Panc1 (cell line): ENCODE data around the gene SYCE1L. TPM values are rescaled to one million over a fixed set of nuclear protein-coding genes. Genes with fewer than 3 reads are reported as not detected.
A peak's percentile ranks its signal among the peaks of the same experiment; 100 is the strongest.

Experiments
- ATAC-seq: fragments of 200-7000 bp; cut with Tn5 transposase; 2 replicates; pipeline ENCODE4 v1.9.1; 2020; ENCODE audit warnings: mild to moderate bottlenecking, moderate library complexity
- BruUV-seq: library from RNA; stranded (reverse); fragments of 400-500 nt; replicated peaks from 2 replicates; lab custom pipeline; 2021; lab: Mats Ljungman, UMichigan
- CTCF ChIA-PET: fragments of 300-600 bp; sonication (Branson Sonifier 250); formaldehyde crosslinking; loops from one replicate; lab custom pipeline; 2022; ENCODE audit warnings: antibody characterized with exemption; lab: Charles Lee
- POLR2A ChIA-PET: fragments of 300-600 bp; sonication (Branson Sonifier 250); formaldehyde crosslinking; loops from one replicate; lab custom pipeline; 2022; ENCODE audit warnings: antibody characterized with exemption; lab: Charles Lee
- DNase-seq: peaks from one replicate; pipeline ENCODE4 v3.0.0-alpha.2; 2010; ENCODE audit warnings: low read depth, low spot score
- H3K27ac ChIP-seq: 2 replicates; pipeline ENCODE4 v1.5.1; 2011; ENCODE audit warnings: mild to moderate bottlenecking, low read length, inconsistent platforms
- H3K27me3 ChIP-seq: fragments of 200-500 bp; sonication (Bioruptor generic); 2 replicates; pipeline ENCODE4 v1.6.0; 2014; ENCODE audit warnings: low read length, inconsistent platforms; ENCODE audit not compliant: control insufficient read depth, insufficient read depth
- H3K36me3 ChIP-seq: fragments of 200-500 bp; sonication (Bioruptor generic); 2 replicates; pipeline ENCODE4 v1.5.1; 2014; ENCODE audit warnings: inconsistent platforms, mild to moderate bottlenecking, low read length, moderate library complexity; ENCODE audit not compliant: control insufficient read depth, insufficient read depth
- H3K4me1 ChIP-seq: 2 replicates; pipeline ENCODE4 v1.5.1; 2011; ENCODE audit warnings: inconsistent platforms, mild to moderate bottlenecking, low read length, moderate library complexity; ENCODE audit not compliant: control insufficient read depth, insufficient read depth
- H3K4me3 ChIP-seq, 2 experiments: 2 replicates each; pipeline ENCODE4 v1.5.1; 2011 to 2012; ENCODE audit warnings: low read depth in 2 of 2, low read length in 2 of 2, mild to moderate bottlenecking in 2 of 2, inconsistent platforms in 1 of 2, moderate library complexity in 1 of 2
- H3K9me3 ChIP-seq: fragments of 200-500 bp; sonication (Bioruptor generic); 2 replicates; pipeline ENCODE4 v1.5.1; 2014; ENCODE audit warnings: low read depth, mild to moderate bottlenecking, inconsistent platforms, low read length, moderate library complexity; ENCODE audit not compliant: control insufficient read depth, insufficient read depth
- CTCF ChIP-seq: fragments of 450-650 bp; IDR thresholded peaks from 2 replicates; pipeline ENCODE4 v1.5.1; 2017; ENCODE audit warnings: mild to moderate bottlenecking
- POLR2AphosphoS5 ChIP-seq: IDR thresholded peaks from 2 replicates; pipeline ENCODE4 v1.6.1; 2012; ENCODE audit warnings: mild to moderate bottlenecking, low read depth, low read length, moderate library complexity
- REST ChIP-seq, 2 experiments: IDR thresholded peaks; 2 replicates each; pipeline ENCODE4 v1.6.1; 2011 to 2012; ENCODE audit warnings: low read depth in 2 of 2, control low read depth in 1 of 2, low read length in 1 of 2, mild to moderate bottlenecking in 1 of 2, moderate library complexity in 1 of 2; ENCODE audit not compliant: insufficient read depth in 1 of 2
- SIN3A ChIP-seq: IDR thresholded peaks from 2 replicates; pipeline ENCODE4 v1.6.1; 2012; ENCODE audit warnings: low read depth, mild to moderate bottlenecking, low read length, moderate library complexity, borderline replicate concordance; ENCODE audit not compliant: insufficient read depth
- TCF7L2 ChIP-seq: IDR thresholded peaks from 2 replicates; pipeline ENCODE4 v1.6.1; 2011; ENCODE audit warnings: mild to moderate bottlenecking, low read depth, low read length, inconsistent platforms
- in situ Hi-C: cut with HindIII; loops from 2 replicates; pipeline ENCODE4 v1.10.0; 2016; ENCODE audit warnings: low sequenced_read_pairs, low pct_unique_long_range_greater_than_20kb
- intact Hi-C: fragments of 100-400 bp; cut with micrococcal nuclease; formaldehyde crosslinking; loops from one replicate; pipeline ENCODE4 v1.10.0; 2022; ENCODE audit not compliant: unreplicated experiment
- total RNA-seq: library from RNA; stranded (reverse); gene quantifications from one replicate; pipeline ENCODE4 v1.2.1, GENCODE V29; 2021; ENCODE audit not compliant: unreplicated experiment

SYCE1L gene
- total RNA-seq, 1 experiment from 2014 or later = 4.5 TPM

- TF ChIP-seq CTCF (no peak), POLR2AphosphoS5 (no peak), REST (IDR thresholded peaks at IDR 0.05; ENCODE audit: insufficient read depth in 1 of 2, low read depth in 2 of 2, low read length in 1 of 2) (no peak), SIN3A (no peak), TCF7L2 (no peak)
- ATAC-seq = no peak
- intact Hi-C loops (no loop called here), in situ Hi-C loops (no loop called here)
- BruUV-seq = no TSS peak
- POLR2A ChIA-PET = no interaction called here
- CTCF ChIA-PET = no interaction called here
- no peak for DNase-seq
- Histone ChIP-seq H3K27ac (no peak overlapping the region), H3K9me3 (no peaks in the 10 kb centered on the region), H3K4me1 (0 out of 2 replicates have a peak, but pooled peaks cover 4% of the 10 kb centered on the region), H3K27me3 (no peaks in the 10 kb centered on the region), H3K36me3 (no peaks in the 10 kb centered on the region), H3K4me3 (no peak overlapping the region)
Observed at GRCh38 chr16:77208382-77208781, 9.2 kb downstream of the SYCE1L start.

GRCh38 chr16:77211880-77212740, 12.9 kb downstream of the SYCE1L start:
- ChIA-PET CTCF (no interaction called here), POLR2A (no interaction called here)
- Histone ChIP-seq H3K27ac (peak overlapping the region; percentile 70; the same call in 1 of the 2 replicates), H3K4me1 (peaks cover 13% of the 10 kb centered on the region; the same call in 1 of the 2 replicates), H3K27me3 (no peaks in the 10 kb centered on the region), H3K4me3 (peak overlapping the region; percentile 64), H3K9me3 (no peaks in the 10 kb centered on the region), H3K36me3 (no peaks in the 10 kb centered on the region)
- 0 out of 2 replicates have a peak, but pooled peaks have one; percentile 86 for TF ChIP-seq SIN3A
- TF ChIP-seq POLR2AphosphoS5 = no peak
- no peak for TF ChIP-seq REST (IDR thresholded peaks at IDR 0.05; ENCODE audit: insufficient read depth in 1 of 2, low read depth in 2 of 2, low read length in 1 of 2)
- no peak for TF ChIP-seq TCF7L2
- no peak for TF ChIP-seq CTCF
- in situ Hi-C loops = no loop called here
- BruUV-seq = no TSS peak
- ATAC-seq = peak; percentile 78
- DNase-seq = no peak
- intact Hi-C loops = no loop called here
